Measurements from ENCODE around the gene CST1.
"Not testable (repeated sequence)": the region's sequence is repeated elsewhere in the genome, so short reads cannot be mapped to it uniquely, and the experiment has no call there.

The CST1 gene

GRCh38 chr20:23750786-23751185, at the start of gene CST1:
CST1 (minus strand) TSS chr20:23750935; CDS start chr20:23750866, 69 bp downstream.
- not testable (repeated sequence) for DNase-seq (ENCODE audit: low read depth); H3K4me3 ChIP-seq (ENCODE audit: control insufficient read depth, low read depth, low read length)

GRCh38 chr20:23799216-23799847, 48.6 kb upstream of the CST1 start:
- H3K4me3 ChIP-seq (ENCODE audit: control insufficient read depth, low read depth, low read length), result not testable (repeated sequence)
- TF ChIP-seq CTCF (conservative IDR thresholded peaks at IDR 0.05; ENCODE audit: control insufficient read depth, insufficient read depth, low read depth, low read length), result peak; percentile 54
- DNase-seq (ENCODE audit: low read depth), result peak; percentile 28

GRCh38 chr20:23795526-23795925, 44.8 kb upstream of the CST1 start:
- H3K4me3 ChIP-seq (ENCODE audit: control insufficient read depth, low read depth, low read length), result no peak overlapping the region
- DNase-seq (ENCODE audit: low read depth), result no peak
- TF ChIP-seq CTCF (conservative IDR thresholded peaks at IDR 0.05; ENCODE audit: control insufficient read depth, insufficient read depth, low read depth, low read length), result no peak

GRCh38 chr20:23794841-23795240, 44.1 kb upstream of the CST1 start:
- H3K4me3 ChIP-seq (ENCODE audit: control insufficient read depth, low read depth, low read length), result no peak overlapping the region
- TF ChIP-seq CTCF (conservative IDR thresholded peaks at IDR 0.05; ENCODE audit: control insufficient read depth, insufficient read depth, low read depth, low read length), result no peak
- no peak for DNase-seq (ENCODE audit: low read depth)

- TF ChIP-seq CTCF (conservative IDR thresholded peaks at IDR 0.05; ENCODE audit: control insufficient read depth, insufficient read depth, low read depth, low read length), result no peak
- no peak overlapping the region for H3K4me3 ChIP-seq (ENCODE audit: control insufficient read depth, low read depth, low read length)
- no peak for DNase-seq (ENCODE audit: low read depth)
Observed at GRCh38 chr20:23794065-23794464, 43.3 kb upstream of the CST1 start.

GRCh38 chr20:23783447-23783846, 32.7 kb upstream of the CST1 start:
- TF ChIP-seq CTCF (conservative IDR thresholded peaks at IDR 0.05; ENCODE audit: control insufficient read depth, insufficient read depth, low read depth, low read length), result no peak
- DNase-seq (ENCODE audit: low read depth), result no peak
- no peak overlapping the region for H3K4me3 ChIP-seq (ENCODE audit: control insufficient read depth, low read depth, low read length)

- DNase-seq (ENCODE audit: low read depth), result peak; percentile 38
- H3K4me3 ChIP-seq (ENCODE audit: control insufficient read depth, low read depth, low read length), result no peak overlapping the region
- TF ChIP-seq CTCF (conservative IDR thresholded peaks at IDR 0.05; ENCODE audit: control insufficient read depth, insufficient read depth, low read depth, low read length), result peak; percentile 59
Observed at GRCh38 chr20:23782366-23782983, 31.7 kb upstream of the CST1 start.

- peak; percentile 54 for DNase-seq (ENCODE audit: low read depth)
- not testable (repeated sequence) for H3K4me3 ChIP-seq (ENCODE audit: control insufficient read depth, low read depth, low read length)
Observed at GRCh38 chr20:23778676-23779075, 27.9 kb upstream of the CST1 start.

- H3K4me3 ChIP-seq (ENCODE audit: control insufficient read depth, low read depth, low read length); DNase-seq (ENCODE audit: low read depth): not testable (repeated sequence)
Observed at GRCh38 chr20:23777380-23777779, 26.6 kb upstream of the CST1 start.
